OCI-LY3 (cell line): ENCODE data around the gene PRR20E.
"Not testable (repeated sequence)": the region's sequence is repeated elsewhere in the genome, so short reads cannot be mapped to it uniquely, and the experiment has no call there.

ENCODE experiments used
- CTCF ChIP-seq: fragments of 200-600, 300-600 bp; sonication (generic); IDR thresholded peaks from 2 replicates; pipeline ENCODE4 v1.5.1; 2014; ENCODE audit warnings: antibody characterized with exemption, low read length, low read depth
- EZH2phosphoT487 ChIP-seq: fragments of 200-600 bp; shearing (Covaris generic); IDR thresholded peaks from 2 replicates; pipeline ENCODE4 v1.6.1; 2018; ENCODE audit warnings: antibody characterized with exemption, mixed run types, low read depth

- TF ChIP-seq CTCF, EZH2phosphoT487: not testable (repeated sequence)
Observed at GRCh38 chr13:57148106-57148505, 18.9 kb upstream of the PRR20E start.
